Measurements from ENCODE around the gene SHE. TPM values are rescaled to one million over a fixed set of nuclear protein-coding genes. Genes with fewer than 3 reads are reported as not detected.
A peak's percentile ranks its signal among the peaks of the same experiment; 100 is the strongest.

The SHE gene
- total RNA-seq, 4 donors from 2014 or later = 14.6 to 44.5 (median 27.2) TPM

- H3K27me3 ChIP-seq = no peaks in the 10 kb centered on the region
- intact Hi-C loops (cut with DNase I; ENCODE audit: low total_unique reads) = no loop called here
These were observed 45.8 kb upstream of the SHE start for GRCh38 chr1:154548028-154548427.

GRCh38 chr1:154547105-154547732 is 45.0 kb upstream of the SHE start:
- TF ChIP-seq CTCF (IDR thresholded peaks at IDR 0.05) (no peak), POLR2A (IDR thresholded peaks at IDR 0.05) (no peak)
- DNase-seq = no peak
- Histone ChIP-seq H3K27me3 (no peaks in the 10 kb centered on the region), H3K4me3 (no peak overlapping the region), H3K36me3 (no peaks in the 10 kb centered on the region), H3K9me3 (no peaks in the 10 kb centered on the region), H3K4me1 (no peaks in the 10 kb centered on the region), H3K27ac (no peak overlapping the region)
- intact Hi-C loops (cut with DNase I; ENCODE audit: low total_unique reads) = no loop called here

More at GRCh38 chr1:154548028-154548427, 45.8 kb upstream of the SHE start:
- TF ChIP-seq POLR2A (IDR thresholded peaks at IDR 0.05) (no peak), CTCF (IDR thresholded peaks at IDR 0.05) (no peak)
- H3K36me3 ChIP-seq = no peaks in the 10 kb centered on the region
- no peaks in the 10 kb centered on the region for H3K9me3 ChIP-seq
- no peak for DNase-seq
- no peaks in the 10 kb centered on the region for H3K4me1 ChIP-seq
- no peak overlapping the region for H3K4me3 ChIP-seq
- no peak overlapping the region for H3K27ac ChIP-seq

GRCh38 chr1:154546264-154547063 is 44.3 kb upstream of the SHE start:
- peak in 1 of 2 donors; percentile 39 for DNase-seq
- no peak overlapping the region for H3K4me3 ChIP-seq
- H3K27ac ChIP-seq = no peak overlapping the region
- TF ChIP-seq CTCF (IDR thresholded peaks at IDR 0.05) = peak; percentile 42 to 63 (median 58)
- TF ChIP-seq POLR2A (IDR thresholded peaks at IDR 0.05) = no peak
- no peaks in the 10 kb centered on the region for H3K4me1 ChIP-seq
- no peaks in the 10 kb centered on the region for H3K9me3 ChIP-seq
- H3K36me3 ChIP-seq = no peaks in the 10 kb centered on the region
- H3K27me3 ChIP-seq = no peaks in the 10 kb centered on the region
- intact Hi-C loops (cut with DNase I; ENCODE audit: low total_unique reads) = no loop called here

GRCh38 chr1:154541231-154541630 is 39.0 kb upstream of the SHE start:
- H3K27ac ChIP-seq = no peak overlapping the region
- H3K27me3 ChIP-seq = no peaks in the 10 kb centered on the region
- TF ChIP-seq POLR2A (IDR thresholded peaks at IDR 0.05) (no peak), CTCF (IDR thresholded peaks at IDR 0.05) (no peak)
- intact Hi-C loops (cut with DNase I; ENCODE audit: low total_unique reads) = loop anchor here (5.0 kb wide), 1 partner anchor 59 kb away; no protein-coding TSS in a partner anchor
- H3K9me3 ChIP-seq = no peaks in the 10 kb centered on the region
- H3K36me3 ChIP-seq = no peaks in the 10 kb centered on the region
- no peaks in the 10 kb centered on the region for H3K4me1 ChIP-seq
- no peak for DNase-seq
- H3K4me3 ChIP-seq = no peak overlapping the region
